Measurements from ENCODE around the gene TRAF6. TPM values are rescaled to one million over a fixed set of nuclear protein-coding genes. Genes with fewer than 3 reads are reported as not detected.

TRAF6 gene
- total RNA-seq, 6 experiments from 2014 or later: 7.9 to 9.5 (median 8.3) TPM

GRCh38 chr11:36449561-36450096 lies 60.4 kb downstream of the TRAF6 start:
- peaks cover 65% of the 10 kb centered on the region for H3K36me3 Mint-ChIP-seq (ENCODE audit: low read depth)
- no peaks in the 10 kb centered on the region; the same call in none of the 2 replicates for H3K27me3 Mint-ChIP-seq (ENCODE audit: insufficient read depth)
- no peaks in the 10 kb centered on the region for H3K9me3 Mint-ChIP-seq
- no peak for TF ChIP-seq CTCF (IDR thresholded peaks at IDR 0.05)
- H3K4me3 Mint-ChIP-seq: no peak overlapping the region
- no peak for DNase-seq
- H3K27ac Mint-ChIP-seq: no peak overlapping the region
- H3K4me1 Mint-ChIP-seq (ENCODE audit: low read depth): peaks cover 67% of the 10 kb centered on the region

- Mint-ChIP-seq H3K4me1 (ENCODE audit: low read depth) (peaks cover 50% of the 10 kb centered on the region), H3K9me3 (no peaks in the 10 kb centered on the region), H3K27ac (no peak overlapping the region), H3K27me3 (ENCODE audit: insufficient read depth) (no peaks in the 10 kb centered on the region; the same call in none of the 2 replicates), H3K36me3 (ENCODE audit: low read depth) (peaks cover 66% of the 10 kb centered on the region), H3K4me3 (no peak overlapping the region)
- no peak for DNase-seq
- no peak for TF ChIP-seq CTCF (IDR thresholded peaks at IDR 0.05)
Measured at GRCh38 chr11:36447947-36448346, 62.1 kb downstream of the TRAF6 start.

GRCh38 chr11:36447514-36447913 lies 62.6 kb downstream of the TRAF6 start:
- H3K27me3 Mint-ChIP-seq (ENCODE audit: insufficient read depth): no peaks in the 10 kb centered on the region; the same call in none of the 2 replicates
- no peak overlapping the region for H3K4me3 Mint-ChIP-seq
- TF ChIP-seq CTCF (IDR thresholded peaks at IDR 0.05): no peak
- peaks cover 70% of the 10 kb centered on the region for H3K36me3 Mint-ChIP-seq (ENCODE audit: low read depth)
- H3K9me3 Mint-ChIP-seq: no peaks in the 10 kb centered on the region
- no peak for DNase-seq
- H3K4me1 Mint-ChIP-seq (ENCODE audit: low read depth): peaks cover 46% of the 10 kb centered on the region
- H3K27ac Mint-ChIP-seq: no peak overlapping the region

GRCh38 chr11:36446135-36446534 lies 63.9 kb downstream of the TRAF6 start:
- Mint-ChIP-seq H3K36me3 (ENCODE audit: low read depth) (peaks cover 65% of the 10 kb centered on the region), H3K27me3 (ENCODE audit: insufficient read depth) (no peaks in the 10 kb centered on the region; the same call in none of the 2 replicates), H3K4me3 (no peak overlapping the region), H3K4me1 (ENCODE audit: low read depth) (peaks cover 39% of the 10 kb centered on the region), H3K27ac (no peak overlapping the region), H3K9me3 (no peaks in the 10 kb centered on the region)
- DNase-seq: no peak
- TF ChIP-seq CTCF (IDR thresholded peaks at IDR 0.05): no peak

GRCh38 chr11:36443661-36444060 lies 66.4 kb downstream of the TRAF6 start:
- TF ChIP-seq CTCF (IDR thresholded peaks at IDR 0.05): no peak
- H3K4me1 Mint-ChIP-seq (ENCODE audit: low read depth): peaks cover 23% of the 10 kb centered on the region
- H3K9me3 Mint-ChIP-seq: no peaks in the 10 kb centered on the region
- DNase-seq: no peak
- no peaks in the 10 kb centered on the region; the same call in none of the 2 replicates for H3K27me3 Mint-ChIP-seq (ENCODE audit: insufficient read depth)
- peaks cover 55% of the 10 kb centered on the region for H3K36me3 Mint-ChIP-seq (ENCODE audit: low read depth)
- no peak overlapping the region for H3K27ac Mint-ChIP-seq
- H3K4me3 Mint-ChIP-seq: no peak overlapping the region

All from HFFc6 (cell line).